Measurements from ENCODE around the gene CAPN1. TPM values are rescaled to one million over a fixed set of nuclear protein-coding genes. Genes with fewer than 3 reads are reported as not detected.
"Not testable (repeated sequence)": the region's sequence is repeated elsewhere in the genome, so short reads cannot be mapped to it uniquely, and the experiment has no call there.

CAPN1 gene
- polyA plus RNA-seq, 6 donors from 2014 or later = 93.8 to 132 (median 124) TPM

GRCh38 chr11:65150131-65150508, 31.6 kb upstream of the CAPN1 start:
- not testable (repeated sequence) for H3K27me3 Mint-ChIP-seq; H3K9me3 Mint-ChIP-seq; H3K36me3 Mint-ChIP-seq; DNase-seq; ATAC-seq (ENCODE audit: low read depth in 2 of 2)
- Mint-ChIP-seq H3K4me1 (peaks cover 32 to 44% (median 43%) of the 10 kb centered on the region in 3 donors), H3K4me3 (peak overlapping the region in 1 of 8 donors; percentile 25), H3K27ac (peak overlapping the region in 1 of 6 donors; percentile 37)

DNA sequence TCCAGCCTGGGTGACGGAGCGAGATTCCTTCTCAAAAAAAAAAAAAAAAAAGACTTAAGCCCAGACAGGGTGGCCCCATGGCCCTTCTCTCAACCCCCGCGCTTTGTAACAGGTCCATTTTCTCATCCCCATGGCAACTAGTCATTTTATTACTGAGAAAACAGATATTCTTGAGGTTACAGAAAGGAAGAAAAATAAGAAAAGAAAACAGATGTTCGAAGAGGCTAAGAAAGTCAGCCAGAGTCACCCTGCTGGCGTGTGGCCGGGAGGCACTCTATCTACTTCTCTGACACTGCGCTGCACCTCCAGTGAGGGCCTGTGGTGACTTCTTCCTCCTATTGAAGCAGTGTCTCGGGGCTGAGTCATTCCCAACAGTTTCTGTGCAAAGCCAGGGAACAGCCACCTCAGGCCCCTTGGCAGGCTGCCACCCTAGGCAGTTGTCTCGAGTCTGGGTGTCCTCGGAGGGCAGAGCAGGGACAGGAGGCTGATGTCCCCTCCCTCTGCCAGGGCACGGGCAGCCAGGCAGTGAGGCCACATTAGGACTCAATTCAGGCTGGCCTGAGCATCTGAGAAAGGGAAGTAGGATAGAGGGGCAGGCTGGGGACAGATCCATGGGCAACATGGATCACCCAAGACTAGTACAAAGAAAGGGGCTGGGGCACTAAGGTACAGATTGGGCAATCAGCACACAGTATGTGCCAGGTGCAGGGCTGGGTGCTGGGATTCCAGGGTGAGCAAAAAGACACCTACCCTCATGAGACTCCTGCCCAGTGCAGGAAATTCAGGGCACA, 31.0 kb upstream of the CAPN1 start:
- H3K27me3 Mint-ChIP-seq = no peaks in the 10 kb centered on the region
- peaks cover 0 to 3% (median 0%) of the 10 kb centered on the region in 7 donors for H3K9me3 Mint-ChIP-seq
- no peak for DNase-seq
- no peaks in the 10 kb centered on the region for H3K36me3 Mint-ChIP-seq
- peak; percentile 48 to 56 for ATAC-seq (ENCODE audit: low read depth in 2 of 2)
- peak overlapping the region in 2 of 8 donors; percentile 25 to 71 for H3K4me3 Mint-ChIP-seq
- peaks cover 32 to 41% (median 38%) of the 10 kb centered on the region in 3 donors for H3K4me1 Mint-ChIP-seq
- H3K27ac Mint-ChIP-seq = peak overlapping the region in 2 of 6 donors; percentile 3 to 87

- H3K4me1 Mint-ChIP-seq = peaks cover 29 to 33% (median 31%) of the 10 kb centered on the region in 3 donors
- peak overlapping the region in 4 of 8 donors; percentile 5 to 36 (median 16) for H3K4me3 Mint-ChIP-seq
- DNase-seq (no peak), ATAC-seq (ENCODE audit: low read depth in 2 of 2) (no peak)
- no peaks in the 10 kb centered on the region for H3K36me3 Mint-ChIP-seq
- peak overlapping the region in 4 of 6 donors; percentile 2 to 66 (median 20) for H3K27ac Mint-ChIP-seq
- H3K9me3 Mint-ChIP-seq = peaks cover 0 to 3% (median 0%) of the 10 kb centered on the region in 7 donors
- no peaks in the 10 kb centered on the region for H3K27me3 Mint-ChIP-seq
These were observed 30.3 kb upstream of the CAPN1 start for GRCh38 chr11:65151331-65151899.

DNA sequence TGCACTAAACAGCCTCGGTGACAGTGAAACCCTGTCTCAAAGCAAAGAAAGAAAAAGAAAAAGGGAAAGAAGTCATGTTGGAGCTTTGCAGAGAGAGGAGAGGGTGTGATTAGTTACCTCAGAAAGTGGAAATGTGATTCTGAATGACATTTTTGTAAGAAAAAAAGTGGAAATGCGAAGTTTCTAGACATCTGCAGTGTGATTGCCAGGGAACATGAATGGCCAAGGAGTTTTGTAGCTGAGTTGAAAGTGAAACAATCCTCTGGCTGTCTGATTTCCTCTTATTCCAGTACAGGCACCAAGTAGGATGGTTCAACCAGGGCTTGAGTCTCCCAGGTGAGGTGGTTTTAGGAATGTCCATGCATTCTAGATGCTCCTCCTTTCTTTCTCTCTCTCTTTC, 29.6 kb upstream of the CAPN1 start:
- no peaks in the 10 kb centered on the region for H3K36me3 Mint-ChIP-seq
- ATAC-seq (ENCODE audit: low read depth in 2 of 2) (peak in 1 of 2 donors; percentile 52), DNase-seq (no peak)
- H3K4me1 Mint-ChIP-seq = peaks cover 23 to 31% (median 25%) of the 10 kb centered on the region in 3 donors
- no peaks in the 10 kb centered on the region for H3K27me3 Mint-ChIP-seq
- peak overlapping the region in 4 of 6 donors; percentile 3 to 84 (median 28) for H3K27ac Mint-ChIP-seq
- H3K9me3 Mint-ChIP-seq = peaks cover 0 to 3% (median 0%) of the 10 kb centered on the region in 7 donors
- peak overlapping the region in 2 of 8 donors; percentile 5 to 11 for H3K4me3 Mint-ChIP-seq

GRCh38 chr11:65156256-65156655, 25.5 kb upstream of the CAPN1 start:
- Mint-ChIP-seq H3K9me3 (no peaks in the 10 kb centered on the region), H3K27me3 (no peaks in the 10 kb centered on the region), H3K4me1 (peaks cover 13 to 18% (median 17%) of the 10 kb centered on the region in 3 donors), H3K36me3 (no peaks in the 10 kb centered on the region), H3K4me3 (no peak overlapping the region), H3K27ac (no peak overlapping the region)
- ATAC-seq (ENCODE audit: low read depth in 2 of 2) (no peak), DNase-seq (no peak)

DNA sequence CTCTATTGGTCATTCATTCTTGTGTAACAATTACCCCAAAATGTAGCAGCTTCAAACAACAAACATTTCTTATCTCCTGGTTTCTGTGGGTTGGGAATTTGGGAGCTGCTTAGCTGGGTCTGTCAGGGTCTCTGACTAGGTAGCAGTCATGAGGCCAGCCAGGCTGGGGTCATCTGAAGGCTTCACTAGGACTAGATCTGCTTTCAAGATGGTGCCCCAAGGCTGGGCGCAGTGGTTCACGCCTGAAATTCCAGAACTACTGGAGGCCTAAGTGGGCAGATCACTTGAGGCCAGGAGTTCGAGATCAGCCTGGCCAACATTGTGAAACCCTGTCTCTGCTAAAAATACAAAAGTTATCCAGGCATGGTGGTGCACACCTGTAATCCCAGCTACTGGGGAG, 24.8 kb upstream of the CAPN1 start:
- Mint-ChIP-seq H3K4me1 (peaks cover 7 to 12% (median 11%) of the 10 kb centered on the region in 3 donors), H3K27me3 (no peaks in the 10 kb centered on the region), H3K4me3 (no peak overlapping the region), H3K36me3 (no peaks in the 10 kb centered on the region), H3K9me3 (no peaks in the 10 kb centered on the region), H3K27ac (peak overlapping the region in 1 of 6 donors; percentile 26)
- ATAC-seq (ENCODE audit: low read depth in 2 of 2) (no peak), DNase-seq (no peak)

DNA sequence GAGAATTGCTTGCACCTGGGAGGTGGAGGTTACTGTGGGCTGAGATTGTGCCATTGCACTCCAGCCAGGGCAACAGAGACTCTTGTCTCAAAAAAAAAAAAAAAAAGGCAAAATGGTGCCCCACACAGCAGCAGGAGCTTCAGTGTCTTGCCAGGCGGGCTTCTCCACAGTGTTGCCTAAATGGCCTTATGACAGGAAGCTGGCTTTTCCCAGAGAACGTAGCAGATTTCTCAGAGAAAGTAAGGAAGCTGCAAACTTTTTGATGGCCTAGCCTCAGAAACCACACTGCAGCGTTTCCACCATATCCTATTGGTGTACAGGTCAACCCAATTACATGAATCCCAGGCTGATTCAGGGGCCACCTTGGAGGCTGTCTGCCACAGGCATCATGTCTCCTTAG, 24.4 kb upstream of the CAPN1 start:
- no peaks in the 10 kb centered on the region for H3K27me3 Mint-ChIP-seq
- peak overlapping the region in 1 of 6 donors; percentile 26 for H3K27ac Mint-ChIP-seq
- H3K9me3 Mint-ChIP-seq = no peaks in the 10 kb centered on the region
- H3K36me3 Mint-ChIP-seq = no peaks in the 10 kb centered on the region
- DNase-seq (no peak), ATAC-seq (ENCODE audit: low read depth in 2 of 2) (no peak)
- peaks cover 2 to 8% (median 7%) of the 10 kb centered on the region in 3 donors for H3K4me1 Mint-ChIP-seq
- no peak overlapping the region for H3K4me3 Mint-ChIP-seq

GRCh38 chr11:65159012-65159411, 22.7 kb upstream of the CAPN1 start:
- no peak overlapping the region for H3K27ac Mint-ChIP-seq
- H3K36me3 Mint-ChIP-seq = no peaks in the 10 kb centered on the region
- H3K27me3 Mint-ChIP-seq = no peaks in the 10 kb centered on the region
- H3K4me3 Mint-ChIP-seq = no peak overlapping the region
- ATAC-seq (ENCODE audit: low read depth in 2 of 2) (no peak), DNase-seq (no peak)
- H3K4me1 Mint-ChIP-seq = no peaks in the 10 kb centered on the region
- no peaks in the 10 kb centered on the region for H3K9me3 Mint-ChIP-seq

GRCh38 chr11:65160643-65161042, 21.1 kb upstream of the CAPN1 start:
- H3K9me3 Mint-ChIP-seq = no peaks in the 10 kb centered on the region
- H3K4me1 Mint-ChIP-seq = no peaks in the 10 kb centered on the region
- no peak for DNase-seq

GRCh38 chr11:65163684-65164083, 18.0 kb upstream of the CAPN1 start:
- H3K27me3 Mint-ChIP-seq = no peaks in the 10 kb centered on the region
- H3K4me1 Mint-ChIP-seq = peaks cover 0 to 4% (median 4%) of the 10 kb centered on the region in 3 donors
- no peak for ATAC-seq (ENCODE audit: low read depth in 2 of 2)
- H3K9me3 Mint-ChIP-seq = no peaks in the 10 kb centered on the region
- H3K36me3 Mint-ChIP-seq = no peaks in the 10 kb centered on the region
- no peak overlapping the region for H3K27ac Mint-ChIP-seq
- no peak overlapping the region for H3K4me3 Mint-ChIP-seq
- DNase-seq = no peak

More at GRCh38 chr11:65160643-65161042, 21.1 kb upstream of the CAPN1 start:
- Mint-ChIP-seq H3K27me3 (no peaks in the 10 kb centered on the region), H3K36me3 (no peaks in the 10 kb centered on the region), H3K4me3 (no peak overlapping the region), H3K27ac (peak overlapping the region in 1 of 6 donors; percentile 49)
- ATAC-seq (ENCODE audit: low read depth in 2 of 2) = no peak

GRCh38 chr11:65165410-65166317, 16.1 kb upstream of the CAPN1 start:
- DNase-seq (no peak), ATAC-seq (ENCODE audit: low read depth in 2 of 2) (no peak)
- no peaks in the 10 kb centered on the region for H3K27me3 Mint-ChIP-seq
- no peaks in the 10 kb centered on the region for H3K9me3 Mint-ChIP-seq
- peaks cover 9 to 13% (median 13%) of the 10 kb centered on the region in 3 donors for H3K4me1 Mint-ChIP-seq
- H3K27ac Mint-ChIP-seq = peak overlapping the region in 1 of 6 donors; percentile 62
- H3K36me3 Mint-ChIP-seq = no peaks in the 10 kb centered on the region
- no peak overlapping the region for H3K4me3 Mint-ChIP-seq

- H3K27ac Mint-ChIP-seq = peak overlapping the region in 1 of 6 donors; percentile 38
- no peak for DNase-seq
These were observed 14.8 kb upstream of the CAPN1 start for GRCh38 chr11:65166893-65167292.

DNA sequence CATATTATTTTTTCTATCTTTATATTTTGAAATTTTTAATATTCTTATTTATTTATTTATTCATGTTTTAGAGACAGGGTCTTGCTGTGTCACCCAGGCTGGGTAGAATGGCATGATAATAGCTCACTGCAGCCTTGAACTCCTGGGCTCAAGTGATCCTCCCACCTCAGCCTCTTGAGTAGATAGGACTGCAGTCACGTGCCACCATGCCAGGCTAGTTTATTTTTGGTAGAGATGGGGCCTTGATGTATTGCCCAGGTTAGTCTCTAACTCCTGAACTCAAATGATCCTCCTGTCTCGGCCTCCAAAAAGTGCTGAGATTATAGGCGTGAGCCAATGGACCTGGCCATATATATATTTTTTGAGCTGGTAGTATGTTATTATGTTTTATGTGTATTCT, 14.1 kb upstream of the CAPN1 start:
- Mint-ChIP-seq H3K4me3 (no peak overlapping the region), H3K36me3 (no peaks in the 10 kb centered on the region), H3K4me1 (peaks cover 9 to 13% (median 13%) of the 10 kb centered on the region in 3 donors), H3K27me3 (no peaks in the 10 kb centered on the region), H3K27ac (no peak overlapping the region), H3K9me3 (no peaks in the 10 kb centered on the region)
- DNase-seq (no peak), ATAC-seq (ENCODE audit: low read depth in 2 of 2) (no peak)

More at GRCh38 chr11:65166893-65167292, 14.8 kb upstream of the CAPN1 start:
- H3K4me1 Mint-ChIP-seq = peaks cover 9 to 13% (median 13%) of the 10 kb centered on the region in 3 donors
- no peak for ATAC-seq (ENCODE audit: low read depth in 2 of 2)
- no peaks in the 10 kb centered on the region for H3K9me3 Mint-ChIP-seq
- H3K4me3 Mint-ChIP-seq = no peak overlapping the region
- no peaks in the 10 kb centered on the region for H3K36me3 Mint-ChIP-seq
- no peaks in the 10 kb centered on the region for H3K27me3 Mint-ChIP-seq
